Stimulated activated naive CD4-positive, alpha-beta T cell treated with Interleukin-2 at 50 U/mL for 16 hours (primary cell): ENCODE measurements around the gene TMEM179.
"Not testable (repeated sequence)": the region's sequence is repeated elsewhere in the genome, so short reads cannot be mapped to it uniquely, and the experiment has no call there.

ENCODE experiments used
- DNase-seq: peaks from one replicate; lab custom pipeline; 2025; lab: John Stamatoyannopoulos, UW

The TMEM179 gene

DNA sequence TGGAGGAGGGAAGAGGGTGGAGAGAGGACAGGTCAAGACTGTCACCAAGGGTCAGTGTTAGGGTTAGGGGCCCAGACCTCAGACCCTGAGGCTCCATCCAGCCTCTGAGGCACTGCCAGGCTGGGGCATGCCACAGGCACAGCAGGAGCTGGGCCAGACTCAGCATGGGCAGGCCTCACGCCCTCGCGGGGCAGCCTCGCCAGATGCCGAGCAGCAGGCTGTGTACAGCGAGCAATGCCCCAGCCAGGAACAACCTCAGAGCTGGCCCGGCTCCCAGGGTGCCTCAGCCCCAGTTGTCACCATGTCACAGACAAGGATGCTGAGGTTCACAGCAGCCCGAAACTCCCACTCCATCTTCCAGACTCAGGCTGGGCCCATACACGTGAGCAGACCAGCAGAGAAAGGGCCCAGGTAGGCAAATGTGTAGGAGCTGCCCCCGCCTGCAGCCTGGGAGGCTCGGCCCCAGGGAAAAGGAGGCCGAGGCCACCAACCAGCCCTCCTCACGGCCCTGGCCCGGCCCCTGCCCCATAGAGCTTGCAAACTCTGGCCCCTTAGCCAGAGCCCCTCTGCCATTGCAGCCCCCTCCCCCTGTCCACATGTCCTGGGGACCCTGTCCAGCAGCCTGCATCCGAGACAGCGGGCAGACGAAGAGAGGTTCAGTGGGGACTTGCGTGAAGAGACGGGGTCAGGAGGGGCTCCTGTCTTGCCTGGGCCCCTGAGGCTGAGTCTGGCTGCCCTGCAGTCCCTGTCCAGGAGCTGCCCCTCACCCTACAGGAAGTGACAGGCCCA, 17.5 kb downstream of the TMEM179 start:
- DNase-seq, result no peak

DNA sequence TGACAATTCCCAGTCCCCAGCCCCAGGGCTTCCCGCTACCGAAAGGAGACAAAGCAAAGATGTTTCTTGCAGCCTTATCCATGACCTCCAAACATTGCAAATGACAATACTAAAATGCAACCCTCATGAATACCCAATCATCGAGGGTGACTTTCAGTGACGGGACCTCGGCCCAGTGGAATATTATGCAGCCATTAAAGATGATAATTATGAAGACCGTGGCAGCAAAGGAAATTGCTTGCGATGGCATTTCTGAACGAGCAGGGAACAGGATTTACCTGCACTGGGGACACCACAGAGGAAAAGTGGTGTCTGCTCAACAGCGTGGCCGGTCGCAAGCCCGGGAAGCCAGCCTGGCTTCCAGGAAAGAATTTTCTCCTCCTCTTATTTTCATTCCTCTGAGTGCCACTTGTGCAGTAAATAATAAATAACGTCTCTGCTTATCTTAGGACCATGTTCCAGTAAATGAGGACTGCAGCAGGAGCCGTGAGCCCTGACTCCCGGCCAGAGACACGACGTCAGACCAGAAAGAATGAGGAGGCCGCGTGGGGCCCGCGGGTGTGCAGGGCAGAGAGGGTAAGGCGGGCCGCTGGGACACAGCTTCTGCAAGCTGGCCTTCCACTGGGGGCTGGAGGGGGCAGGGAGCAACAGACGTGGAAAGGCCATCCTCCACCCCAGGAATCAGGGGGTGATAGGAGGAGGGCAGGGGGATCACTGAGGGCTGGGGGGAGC, 18.4 kb downstream of the TMEM179 start:
- no peak for DNase-seq

DNA sequence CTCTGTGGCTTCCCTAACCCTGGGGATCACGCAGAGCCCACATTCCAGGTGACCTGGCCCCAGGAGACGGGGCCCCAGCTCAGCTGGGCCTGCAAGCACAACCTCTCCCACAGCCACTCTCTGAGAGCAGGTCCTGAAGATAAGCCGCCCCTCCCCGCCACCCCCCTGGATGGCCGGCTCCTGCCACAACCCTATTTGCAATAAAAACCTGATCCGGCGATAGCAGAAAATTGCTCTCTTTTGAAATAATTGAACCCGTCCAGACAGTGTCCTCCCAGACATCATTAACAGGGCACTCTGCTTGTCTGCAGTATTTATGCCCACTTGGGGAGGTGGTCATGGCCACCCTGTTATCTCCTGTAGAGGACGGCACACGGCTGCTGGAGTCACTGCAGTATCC, 20.0 kb downstream of the TMEM179 start:
- no peak for DNase-seq

DNA sequence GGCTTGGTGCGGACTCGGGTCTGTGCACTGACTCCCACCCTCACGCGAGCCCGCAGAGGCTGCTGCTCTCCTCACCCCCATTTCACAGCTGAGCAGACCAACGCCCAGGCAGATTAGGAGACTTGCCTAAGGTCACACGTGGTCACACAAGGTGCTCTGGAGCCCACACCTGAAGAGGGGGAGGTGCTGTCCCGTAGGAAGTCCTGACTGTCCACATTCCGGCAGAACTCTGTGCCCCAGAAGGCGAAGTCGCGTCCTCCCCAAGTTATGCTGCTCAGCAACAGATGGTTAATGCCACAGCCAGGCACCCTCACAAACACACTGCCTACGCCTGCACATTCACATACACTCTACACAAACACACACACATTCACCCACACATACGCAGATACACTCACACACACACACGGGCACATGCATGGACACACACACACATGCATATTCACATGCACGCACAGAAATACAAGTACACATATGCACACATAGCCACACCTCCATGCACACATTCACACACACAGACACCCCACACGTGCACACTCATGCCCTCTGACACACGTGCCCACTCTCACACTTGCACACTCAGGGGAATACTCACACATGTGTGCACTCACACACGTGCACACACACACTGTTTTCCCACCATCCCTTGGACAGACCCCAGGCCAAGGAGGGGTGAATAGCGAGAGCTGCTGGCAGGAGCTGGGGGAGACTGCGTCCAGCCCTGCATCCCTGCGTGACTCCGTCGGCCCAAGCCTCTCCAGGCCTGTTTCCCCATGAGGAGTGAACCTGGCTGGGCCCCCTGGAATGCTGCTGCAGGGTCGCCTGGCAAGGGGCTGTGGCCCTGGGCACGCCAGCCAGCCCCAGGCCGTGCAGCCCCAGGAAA, 20.9 kb downstream of the TMEM179 start:
- no peak for DNase-seq

DNA sequence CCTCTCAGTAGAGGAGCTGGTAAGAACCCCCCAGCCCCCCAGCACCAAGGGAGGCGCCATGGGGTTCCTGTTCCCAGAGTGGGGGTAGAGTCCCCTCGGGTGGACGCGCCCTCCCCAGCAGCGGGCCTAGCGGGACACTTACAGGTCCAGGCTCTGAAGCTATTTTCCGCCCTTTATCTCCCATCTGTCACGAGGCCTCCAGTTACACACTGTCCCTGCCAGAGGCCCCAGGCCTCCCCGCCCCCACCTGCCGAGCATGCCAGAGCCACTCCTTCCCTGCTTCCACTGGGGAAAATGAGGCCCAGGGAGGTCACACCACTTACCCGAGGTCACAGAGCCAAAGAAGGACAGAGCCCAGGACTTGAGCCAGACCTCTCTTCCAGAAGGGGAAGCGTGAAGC, 21.9 kb downstream of the TMEM179 start:
- no peak for DNase-seq

DNA sequence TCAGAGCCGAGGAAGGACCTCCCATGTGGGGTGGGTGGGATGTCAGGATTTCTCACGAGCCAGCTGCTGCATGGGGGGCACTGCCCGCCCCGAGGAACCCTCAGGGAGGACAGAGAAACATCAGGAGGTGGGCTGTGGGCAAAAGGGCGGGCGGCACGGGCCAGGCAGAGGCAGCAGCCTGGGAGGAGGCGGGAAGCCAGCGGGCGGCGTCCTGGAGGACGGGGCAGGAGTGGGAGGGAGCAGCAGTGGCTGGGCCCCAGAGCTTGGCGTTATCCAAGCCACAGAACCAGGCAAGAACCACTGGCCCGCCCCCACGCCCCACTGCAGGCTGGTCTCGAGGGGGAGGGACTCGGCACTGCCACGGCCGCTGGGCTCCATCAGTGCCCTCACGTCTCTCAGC, 22.6 kb downstream of the TMEM179 start:
- no peak for DNase-seq

DNA sequence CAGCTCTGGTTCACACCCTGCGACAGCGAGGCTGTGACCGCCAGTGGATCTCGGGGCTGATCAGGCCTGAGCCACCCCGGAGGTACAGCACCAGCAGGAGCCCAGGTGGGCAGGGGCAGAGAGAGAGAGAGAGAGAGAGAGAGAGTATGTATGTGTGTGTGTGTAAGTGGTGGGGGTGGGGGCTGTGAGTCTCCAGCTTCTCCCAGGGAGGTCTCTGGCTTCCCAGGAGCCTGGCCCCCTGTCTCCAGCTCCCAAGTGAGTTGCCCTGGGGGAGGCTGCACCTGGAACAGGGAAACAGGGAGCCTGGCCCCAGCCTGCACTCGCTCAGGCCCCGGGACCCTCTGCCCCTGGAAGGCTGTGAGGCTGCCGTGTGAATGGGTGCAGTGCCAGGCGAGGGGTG, 23.1 kb downstream of the TMEM179 start:
- DNase-seq, result no peak

DNA sequence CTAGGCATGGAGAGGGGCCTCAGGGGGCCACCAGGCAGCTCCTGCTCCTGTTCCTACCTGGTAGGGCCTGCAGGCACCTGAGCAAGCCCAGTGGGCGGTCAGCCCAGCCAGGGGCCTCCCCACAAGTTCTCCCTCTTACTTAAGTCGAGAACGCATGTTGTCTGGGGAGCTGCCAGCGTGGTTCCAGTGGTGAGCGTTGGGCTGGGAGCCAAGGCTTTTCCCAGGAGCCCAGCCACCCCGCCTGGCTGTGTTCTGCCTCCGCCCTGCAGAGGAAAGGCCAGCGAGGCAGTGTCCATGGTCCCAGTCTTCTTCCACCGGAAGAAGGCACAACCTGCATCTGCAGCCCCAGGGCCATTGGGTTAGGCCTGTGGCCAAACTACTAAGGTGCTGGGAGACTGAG, 23.6 kb downstream of the TMEM179 start:
- no peak for DNase-seq

DNA sequence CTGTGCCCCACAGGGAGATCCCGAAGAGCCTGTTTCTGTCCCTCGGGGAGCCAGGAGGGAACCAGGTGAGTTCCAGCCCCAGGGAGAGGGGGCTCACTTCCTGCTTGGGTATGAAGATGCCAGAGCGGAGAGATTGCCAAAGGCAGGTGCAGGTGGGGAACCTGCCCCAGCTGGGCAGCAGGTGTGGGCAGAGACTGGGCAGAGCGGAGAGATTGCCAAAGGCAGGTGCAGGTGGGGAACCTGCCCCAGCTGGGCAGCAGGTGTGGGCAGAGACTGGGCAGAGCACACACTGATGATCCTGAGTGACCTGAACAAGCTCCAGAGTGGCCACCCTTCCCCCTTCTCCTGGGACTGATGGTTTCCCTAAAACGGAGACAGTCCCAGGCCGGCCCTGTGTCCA, 24.6 kb downstream of the TMEM179 start:
- DNase-seq, result not testable (repeated sequence)

DNA sequence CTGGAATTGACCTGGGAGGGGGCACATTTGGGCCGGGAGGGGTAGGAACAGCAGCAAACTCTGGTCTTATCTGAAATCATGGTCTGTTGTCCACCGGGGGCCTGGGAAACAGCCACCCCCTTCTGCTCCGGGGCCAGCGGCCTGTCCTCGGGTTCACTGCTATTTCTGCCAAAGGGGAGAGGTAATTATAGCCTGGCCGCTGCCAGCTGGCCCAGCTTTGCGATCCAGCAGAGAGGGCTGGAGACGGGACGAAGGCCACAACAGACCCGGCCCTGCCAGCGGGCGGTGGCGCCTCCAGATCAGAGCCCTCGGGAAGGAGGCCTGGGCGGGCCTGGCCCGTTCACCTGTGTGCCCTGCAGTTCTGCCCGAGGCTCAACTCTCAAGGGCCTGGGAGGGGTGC, 25.1 kb downstream of the TMEM179 start, which contains the start of gene C14orf180:
Gene C14orf180, plus strand, starts transcription at position 258 of the 400 bp plus-strand sequence. CDS start 6,667 bp downstream, outside the sequence.
- no peak for DNase-seq

DNA sequence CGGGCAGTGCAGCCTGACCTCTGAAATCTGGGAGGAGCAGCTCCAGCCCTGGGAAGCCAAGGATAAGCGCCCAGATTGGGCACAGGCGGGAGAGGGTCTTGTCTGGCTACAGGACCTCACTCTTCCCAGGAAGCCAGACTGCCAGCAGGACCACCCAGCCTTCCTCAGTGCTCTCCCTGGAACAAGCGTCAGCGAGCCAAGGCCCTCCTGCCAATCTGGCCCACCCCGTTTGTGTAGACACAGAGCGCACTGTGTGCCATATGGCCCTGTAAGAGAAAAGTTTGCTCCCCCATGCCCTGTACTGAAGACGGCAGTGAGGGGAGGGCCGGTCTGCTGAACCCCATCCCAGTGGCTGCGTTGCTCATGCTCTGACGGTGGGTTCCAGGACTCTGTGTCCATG, 26.3 kb downstream of the TMEM179 start:
- DNase-seq, result no peak

DNA sequence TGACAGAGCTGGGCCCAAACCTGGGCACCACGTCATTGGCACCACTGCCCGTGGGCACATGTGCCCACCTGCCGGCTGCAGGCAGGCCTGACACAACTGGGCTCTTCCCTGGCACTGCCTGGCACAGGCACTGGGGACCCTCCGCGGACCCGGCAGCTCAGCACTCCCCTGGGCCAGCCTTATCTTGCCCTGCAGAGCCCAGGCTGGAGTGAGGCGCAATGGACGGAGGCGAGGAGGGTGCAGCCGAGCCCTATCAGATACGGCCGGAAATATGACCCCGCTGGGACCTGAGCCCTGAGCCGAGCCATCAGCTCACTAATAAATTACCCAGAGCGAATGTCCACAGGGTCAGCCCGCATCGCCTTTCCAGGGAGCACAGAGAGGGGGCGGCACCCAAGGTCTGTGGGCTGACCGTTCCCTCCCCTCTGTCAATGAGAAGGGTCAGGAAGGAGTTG, 26.7 kb downstream of the TMEM179 start:
- no peak for DNase-seq

DNA sequence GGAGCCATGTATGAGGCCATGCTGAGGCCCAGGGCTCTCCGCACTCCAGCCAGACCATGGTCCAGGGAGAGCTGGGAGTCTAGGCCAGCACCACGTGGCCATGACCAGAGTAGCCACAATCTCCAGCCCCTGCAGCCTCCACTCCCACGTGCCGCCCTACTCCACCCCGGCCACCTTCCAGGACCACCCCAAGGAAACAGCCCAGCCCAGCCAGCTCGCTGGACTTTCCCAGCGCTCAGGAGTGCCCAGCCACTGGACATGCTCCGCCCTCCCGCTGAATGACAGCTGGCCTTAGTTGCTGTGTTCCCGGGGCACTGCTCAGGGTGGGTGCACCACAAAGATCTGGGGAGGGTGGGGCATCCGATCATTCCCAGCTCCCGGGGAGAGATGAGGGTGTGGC, 27.1 kb downstream of the TMEM179 start:
- DNase-seq, result no peak

DNA sequence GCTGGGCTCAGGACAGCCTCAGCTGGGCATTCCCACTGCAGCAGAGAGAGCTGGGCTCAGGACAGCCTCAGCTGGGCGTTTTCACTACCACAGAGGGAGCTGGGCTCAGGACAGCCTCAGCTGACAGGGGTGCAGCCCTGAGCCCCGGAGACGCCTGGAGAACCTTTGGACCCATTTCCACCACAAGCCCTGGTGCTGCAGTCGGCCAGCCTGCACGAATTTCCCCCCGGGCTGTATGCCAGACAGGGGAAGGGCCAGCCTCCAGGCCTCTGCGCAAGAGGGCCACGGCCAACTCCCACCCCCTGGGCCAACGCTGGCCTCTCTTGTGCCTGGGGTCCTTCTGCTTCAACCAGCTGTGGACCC, 27.6 kb downstream of the TMEM179 start:
- DNase-seq, result no peak

DNA sequence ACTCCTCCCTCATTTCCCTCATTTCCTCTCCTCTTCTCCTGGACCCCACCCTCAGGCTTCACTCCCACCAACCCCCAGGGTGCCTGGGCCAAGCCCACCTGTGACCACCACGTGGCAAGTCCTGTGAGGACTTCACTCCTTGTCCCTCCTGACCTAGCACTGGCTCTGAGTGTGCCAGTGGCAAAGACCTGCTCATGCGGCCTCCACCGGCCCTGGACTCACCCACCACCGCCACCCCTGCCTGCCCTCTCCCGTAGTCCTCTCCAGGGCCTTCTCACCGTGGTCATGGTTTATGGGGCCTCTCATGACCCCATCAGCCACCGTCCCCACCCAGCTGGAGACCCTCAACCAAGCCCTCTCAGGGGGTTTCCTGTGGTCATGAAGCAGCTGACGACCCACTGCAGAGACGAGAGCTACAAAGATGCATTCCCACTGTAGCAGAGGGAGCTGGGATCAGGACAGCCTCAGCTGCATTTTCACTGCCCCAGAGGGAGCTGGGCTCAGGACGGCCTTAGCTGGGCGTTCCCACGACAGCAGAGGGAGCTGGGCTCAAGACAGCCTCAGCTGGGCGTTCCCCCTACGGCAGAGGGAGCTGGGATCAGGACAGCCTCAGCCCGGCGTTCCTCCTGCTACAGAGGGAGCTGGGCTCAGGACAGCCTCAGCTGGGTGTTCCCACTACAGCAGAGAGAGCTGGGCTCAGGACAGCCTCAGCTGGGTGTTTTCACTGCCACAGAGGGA, 28.2 kb downstream of the TMEM179 start:
- DNase-seq, result no peak

DNA sequence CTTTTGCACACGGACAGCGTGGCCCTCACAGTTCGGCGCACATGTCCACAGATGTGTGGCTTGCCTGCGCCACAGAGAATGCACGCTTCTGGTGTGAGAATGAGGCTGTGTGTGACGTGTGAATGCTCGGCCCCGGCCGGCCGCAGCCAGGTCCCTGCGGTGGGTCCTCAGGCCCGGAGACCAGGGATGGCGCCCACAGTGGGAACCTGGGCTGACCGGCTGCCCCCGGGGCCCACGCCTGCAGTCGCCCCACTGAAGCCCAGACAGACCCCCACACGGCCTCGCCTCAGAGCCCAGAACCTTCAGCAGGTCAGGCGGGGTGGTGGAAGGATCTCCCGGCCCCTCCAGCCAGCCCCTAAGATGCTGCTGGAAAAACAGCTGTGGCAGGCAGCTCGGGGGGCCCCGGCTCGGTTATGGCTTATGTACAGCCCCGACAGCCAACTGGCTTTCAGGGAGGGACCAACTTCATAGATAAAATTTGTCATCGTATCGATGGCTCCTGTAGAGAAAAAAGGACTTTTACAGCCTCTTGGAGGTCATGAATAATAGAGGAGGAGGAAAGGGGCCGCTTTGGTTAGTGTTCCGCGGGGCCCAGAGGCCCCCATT, 29.5 kb downstream of the TMEM179 start:
- no peak for DNase-seq

DNA sequence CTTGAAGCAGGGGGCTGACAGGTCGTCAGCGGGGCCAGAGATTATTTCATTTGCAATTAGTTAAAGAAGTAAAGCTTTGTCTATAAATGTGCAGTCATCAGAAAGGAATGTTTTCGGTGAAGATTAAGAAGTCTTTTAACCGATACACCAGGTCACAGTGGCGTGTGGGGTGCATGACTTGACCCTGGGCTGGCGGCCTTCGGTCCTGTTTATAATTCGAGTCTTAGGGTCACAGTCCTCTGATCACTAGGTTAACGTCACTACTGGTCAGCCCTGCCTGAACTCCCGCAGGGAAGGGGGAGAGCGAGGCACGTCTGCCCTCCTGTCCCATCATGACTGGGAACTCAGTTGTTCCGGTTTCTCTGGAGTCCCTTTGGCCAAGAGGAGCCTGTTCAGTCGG, 30.0 kb downstream of the TMEM179 start:
- DNase-seq, result no peak

DNA sequence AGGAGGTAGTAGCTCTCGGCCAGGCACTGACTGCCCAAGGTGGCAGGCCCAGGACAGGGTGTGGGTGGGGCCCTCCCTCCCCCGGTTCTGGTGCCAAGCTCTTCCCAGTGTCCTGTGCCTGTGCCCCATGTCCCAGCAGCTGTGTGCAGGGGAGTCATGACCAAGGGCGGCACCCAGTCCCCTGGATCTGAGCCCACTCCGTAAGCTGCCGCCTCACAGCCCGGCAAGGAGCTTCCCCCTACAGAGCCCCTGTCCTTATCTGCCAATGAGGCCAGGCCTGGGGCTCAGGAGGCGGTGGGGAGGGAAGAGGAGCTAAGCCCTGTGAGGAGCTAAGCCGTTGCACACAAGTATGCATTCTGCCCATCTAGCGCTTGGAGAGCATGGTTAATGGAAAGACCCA, 30.6 kb downstream of the TMEM179 start:
- DNase-seq, result no peak

DNA sequence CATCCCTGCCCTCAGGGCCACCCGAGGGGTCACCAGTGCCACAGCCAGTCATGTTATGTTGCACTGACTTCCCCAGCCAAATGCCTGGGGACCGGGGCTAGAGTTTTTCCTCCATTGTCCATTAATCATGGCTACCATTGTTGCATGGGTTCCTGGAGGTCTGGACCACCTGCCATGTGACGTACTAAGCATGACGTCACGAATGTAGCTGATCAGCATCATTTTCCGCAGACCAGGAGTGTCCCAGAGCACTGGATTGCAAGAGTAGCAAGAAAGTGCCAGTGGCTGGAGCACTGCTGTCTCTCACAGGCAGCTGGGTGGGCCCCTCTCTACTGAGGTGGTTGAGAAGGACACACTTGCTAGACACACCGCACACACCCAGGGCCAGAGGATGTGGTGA, 31.9 kb downstream of the TMEM179 start:
- no peak for DNase-seq

DNA sequence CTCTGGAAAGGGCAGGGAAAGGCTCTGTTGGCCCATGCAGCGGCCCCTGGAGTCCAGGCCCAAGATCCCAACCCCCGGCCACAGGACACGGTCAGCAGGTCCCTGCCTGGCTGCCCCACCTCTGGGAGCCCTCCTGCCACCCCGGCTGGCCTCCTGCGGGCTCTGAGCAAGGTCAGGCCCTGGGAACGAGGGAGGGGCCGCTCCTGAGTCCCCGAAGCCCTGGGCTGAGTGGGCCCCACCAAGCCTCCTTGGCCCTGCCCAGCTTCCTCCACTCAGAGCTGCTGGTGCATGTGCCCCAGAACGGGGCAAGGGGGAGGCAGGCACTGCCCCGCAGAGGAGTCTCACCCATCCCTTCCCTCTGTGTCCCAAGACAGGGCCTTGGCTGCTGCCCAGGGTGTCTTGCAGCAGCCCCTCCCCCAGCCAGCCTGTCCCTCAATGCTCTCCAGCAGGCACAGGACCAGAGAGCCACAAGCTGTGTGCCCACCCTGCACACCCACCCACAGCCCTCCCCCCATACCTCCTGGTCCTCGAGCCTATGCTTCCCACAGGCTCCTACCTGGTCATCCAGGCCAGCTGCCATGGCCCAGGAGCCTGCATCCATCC, 32.4 kb downstream of the TMEM179 start:
- no peak for DNase-seq

DNA sequence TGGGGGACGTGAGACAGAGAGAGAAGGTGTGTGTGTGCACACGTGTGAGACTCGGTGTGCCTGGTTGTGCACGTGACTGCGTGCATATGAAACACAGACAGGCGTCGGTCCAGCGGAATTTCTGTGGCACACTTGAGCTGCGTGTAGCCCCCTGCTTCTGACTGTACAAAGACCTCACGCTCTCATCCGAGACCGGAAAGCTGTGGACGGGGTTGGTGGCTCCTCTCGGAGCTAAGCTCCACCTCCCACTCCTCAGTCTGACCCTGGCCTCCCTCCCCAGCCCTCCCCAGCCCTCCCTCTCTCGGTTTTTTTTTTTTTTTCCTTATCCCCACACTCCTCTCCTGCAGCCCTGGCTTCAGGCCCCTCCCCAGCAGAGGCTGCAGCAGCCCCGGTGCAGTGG, 33.3 kb downstream of the TMEM179 start:
- no peak for DNase-seq
